NCI-H2196 treated with DMSO at 0.1 percent for 48 hours (cell line): ENCODE data around the gene PCDH1.
"Not testable (repeated sequence)": the region's sequence is repeated elsewhere in the genome, so short reads cannot be mapped to it uniquely, and the experiment has no call there.

ENCODE experiments used
- DNase-seq: peaks from one replicate; lab custom pipeline; 2025; ENCODE audit not compliant: unreplicated experiment; lab: John Stamatoyannopoulos, UW

PCDH1 gene

DNA sequence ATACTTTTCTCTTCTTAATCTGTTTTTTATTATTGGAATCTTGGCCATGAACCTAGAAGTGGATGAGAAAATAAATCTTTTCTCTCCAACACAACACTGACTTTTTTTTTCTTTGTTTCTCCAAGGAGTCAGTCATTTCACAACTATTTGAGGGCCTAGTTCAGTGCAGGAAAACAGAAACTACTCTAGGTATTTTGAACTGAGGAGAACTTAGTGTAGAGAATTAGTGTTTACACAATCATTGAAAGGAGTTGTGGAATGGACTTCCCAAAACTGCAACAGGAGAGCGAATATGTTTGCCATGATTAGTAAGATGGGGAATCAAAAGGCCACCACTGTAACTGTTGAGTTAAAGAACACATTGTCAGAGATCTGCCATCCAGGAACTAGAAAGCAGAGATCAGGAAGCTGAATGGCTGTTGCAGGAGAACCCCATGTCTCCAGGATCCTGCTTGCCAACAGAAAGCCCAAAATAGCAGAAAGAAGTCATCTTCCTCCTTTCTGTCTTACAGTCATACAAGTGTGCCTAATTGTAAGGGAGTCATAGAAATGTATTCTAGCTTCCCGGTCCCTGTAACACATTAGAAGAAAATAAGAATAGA, 20.3 kb upstream of the PCDH1 start:
- DNase-seq: no peak

DNA sequence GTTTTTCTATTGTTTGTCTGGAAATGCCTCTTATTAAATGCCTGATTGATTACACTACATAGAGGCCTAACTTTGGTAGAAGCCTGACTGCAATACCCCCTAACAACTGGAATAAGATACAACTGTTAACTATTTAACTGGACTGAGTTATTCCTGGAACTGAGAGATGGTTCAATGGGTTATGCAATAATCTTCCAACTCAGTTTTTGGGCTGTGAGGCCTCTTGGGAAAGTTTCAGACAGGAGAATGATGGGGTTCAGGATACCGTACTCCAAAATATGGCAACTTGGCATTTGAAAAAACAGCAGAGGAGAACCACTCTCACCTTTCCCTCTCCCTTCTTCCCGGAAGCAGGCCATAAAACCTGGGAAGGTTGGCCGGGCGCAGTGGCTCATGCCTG, 19.2 kb upstream of the PCDH1 start:
- no peak for DNase-seq

DNA sequence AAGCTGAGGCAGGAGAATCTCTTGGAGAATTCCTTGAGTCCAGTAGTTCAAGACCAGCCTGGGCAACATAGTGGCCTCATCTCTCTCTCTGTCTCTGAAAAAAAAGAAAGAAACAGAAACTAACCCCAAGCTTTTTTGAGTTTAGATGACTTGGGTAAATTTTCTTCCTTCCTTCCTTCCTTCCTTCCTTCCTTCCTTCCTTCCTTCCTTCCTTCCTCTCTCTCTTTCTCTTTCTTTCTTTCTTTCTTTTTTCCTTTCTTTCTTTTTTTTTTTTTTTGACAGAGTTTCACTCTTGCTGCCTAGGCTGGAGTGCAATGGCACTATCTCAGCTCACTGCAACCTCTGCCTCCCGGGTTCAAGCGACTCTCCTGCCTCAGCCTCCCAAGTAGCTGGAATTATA, 12.2 kb upstream of the PCDH1 start:
- not testable (repeated sequence) for DNase-seq

DNA sequence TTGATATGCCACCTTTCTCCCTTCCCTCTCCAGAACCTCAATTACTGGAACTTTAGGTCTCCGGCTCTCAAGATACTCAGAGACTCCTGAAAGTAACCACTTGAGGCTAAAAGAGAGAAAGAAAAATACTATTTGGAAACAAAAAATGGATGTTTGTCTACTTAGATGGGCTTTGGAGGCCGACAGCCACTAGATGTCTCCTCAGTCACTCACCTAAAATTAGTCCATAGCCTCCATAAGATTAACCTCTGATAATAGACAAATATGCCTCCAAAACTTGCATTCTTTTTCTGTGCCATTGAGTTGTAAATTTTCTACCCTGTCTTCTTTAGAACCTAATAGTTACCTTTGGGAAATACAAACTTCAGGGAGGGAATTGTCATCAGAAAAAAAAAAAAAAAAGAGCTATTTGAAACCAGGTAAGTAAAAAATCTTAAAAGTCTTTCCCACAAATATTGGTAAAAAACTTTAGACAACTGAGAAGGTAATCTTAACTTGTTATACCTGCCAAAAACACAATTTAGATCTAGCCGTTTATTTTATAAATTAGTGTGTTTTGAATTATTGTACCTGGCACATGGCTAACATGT, 11.2 kb upstream of the PCDH1 start:
- DNase-seq: no peak

DNA sequence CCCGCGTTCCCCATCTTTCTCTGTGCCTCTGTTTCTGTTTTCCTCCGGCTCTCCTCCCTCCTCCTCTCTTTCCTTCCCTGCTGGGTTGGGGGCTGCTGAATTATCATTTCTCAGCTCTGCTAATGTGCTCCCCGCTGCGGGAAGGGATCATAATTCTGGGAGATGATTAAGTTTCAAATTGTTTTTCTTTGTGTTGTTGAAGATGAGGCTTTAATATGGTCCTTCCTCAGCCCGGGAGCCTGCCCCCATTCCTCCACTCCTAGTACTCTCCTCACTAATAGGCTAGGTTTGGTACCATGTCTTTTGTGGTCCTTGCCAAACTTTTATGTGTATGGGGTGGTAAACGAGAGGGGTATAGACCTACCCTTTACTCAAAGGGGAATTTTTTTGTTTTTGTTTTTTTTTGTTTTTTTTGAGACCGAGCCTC, 5.7 kb upstream of the PCDH1 start:
- no peak for DNase-seq

DNA sequence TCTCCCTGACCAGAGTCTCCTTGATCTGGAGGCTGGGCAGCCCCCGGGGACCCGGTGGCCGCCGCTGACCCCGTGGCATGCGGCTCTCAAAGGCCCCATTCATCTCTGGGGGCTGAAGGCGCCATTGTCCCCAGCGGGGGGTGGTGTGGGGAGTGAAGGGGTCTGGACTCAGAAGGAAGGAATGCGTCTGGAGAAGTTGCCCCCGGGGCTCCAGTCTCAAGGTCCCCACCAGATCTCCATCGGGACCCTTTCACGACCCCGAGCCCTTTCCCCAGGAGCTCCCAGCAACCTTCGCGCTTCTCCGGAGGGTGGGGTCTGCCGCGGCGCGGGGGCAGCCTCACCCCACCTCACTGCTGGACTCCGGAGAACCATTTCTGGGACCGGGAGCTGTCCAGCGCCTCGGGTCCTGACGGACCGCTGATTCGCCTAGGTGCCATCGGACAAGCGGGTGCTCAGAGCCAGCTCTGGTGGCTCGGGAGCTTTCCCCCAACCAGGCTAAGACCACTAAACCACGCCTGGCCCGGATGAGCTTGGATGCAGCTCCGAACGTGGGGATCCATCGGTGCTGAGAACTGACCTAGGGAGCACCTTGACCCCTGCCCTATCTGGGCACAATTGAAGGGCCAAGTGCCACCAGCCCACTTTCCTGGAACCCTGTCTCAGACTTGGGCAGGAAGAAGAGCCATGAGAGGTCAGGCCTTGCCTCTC, 5.1 kb upstream of the PCDH1 start:
- DNase-seq: no peak

DNA sequence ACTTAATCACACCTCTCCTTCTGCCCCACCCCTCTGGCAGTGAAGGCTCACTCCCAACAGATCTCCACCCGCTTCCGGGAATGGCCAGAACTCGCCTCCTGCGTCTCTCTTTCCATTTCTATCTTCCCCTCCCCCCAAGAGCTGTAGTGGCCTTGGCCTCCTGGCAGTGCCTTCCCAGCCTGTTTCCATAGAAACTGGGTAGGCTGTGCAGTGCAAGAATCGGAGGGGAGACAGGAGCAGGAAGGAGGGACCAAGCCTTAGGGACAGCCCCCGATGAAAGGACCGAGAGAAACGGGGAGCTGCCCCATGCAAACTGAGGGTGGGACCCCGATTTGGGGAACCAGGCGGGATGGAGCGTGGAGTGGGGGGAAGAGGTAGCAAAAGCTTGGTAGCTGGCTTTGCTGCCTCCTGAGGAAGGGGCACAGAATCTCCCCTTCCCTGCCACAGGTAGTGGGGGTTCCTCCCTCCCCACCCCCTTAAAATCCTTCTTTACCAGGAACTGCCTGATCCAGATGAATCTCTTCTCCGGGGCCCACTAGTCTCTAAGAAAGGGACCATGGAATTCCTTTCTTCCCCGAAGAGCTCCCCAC, 4.5 kb upstream of the PCDH1 start:
- DNase-seq: no peak

DNA sequence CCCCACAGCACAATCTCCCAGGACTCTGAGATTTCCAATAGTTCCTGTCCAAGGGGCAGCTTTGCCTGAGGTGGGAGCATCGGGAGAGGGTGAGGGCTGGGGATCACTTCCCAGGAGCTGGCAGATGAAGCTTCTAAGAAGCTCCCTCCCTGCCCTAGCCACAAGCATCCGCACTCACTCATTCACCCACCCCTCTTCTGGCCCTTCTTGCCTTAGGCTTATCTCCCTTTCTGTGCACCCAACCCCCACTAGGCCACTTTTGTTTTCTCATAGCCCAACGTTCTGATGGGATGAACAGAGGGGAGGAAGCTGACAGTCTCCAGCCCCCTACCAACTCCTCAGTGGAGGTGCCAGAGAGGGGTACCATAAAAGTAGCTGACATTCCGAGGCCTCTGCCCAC, 3.7 kb upstream of the PCDH1 start:
- DNase-seq: no peak

DNA sequence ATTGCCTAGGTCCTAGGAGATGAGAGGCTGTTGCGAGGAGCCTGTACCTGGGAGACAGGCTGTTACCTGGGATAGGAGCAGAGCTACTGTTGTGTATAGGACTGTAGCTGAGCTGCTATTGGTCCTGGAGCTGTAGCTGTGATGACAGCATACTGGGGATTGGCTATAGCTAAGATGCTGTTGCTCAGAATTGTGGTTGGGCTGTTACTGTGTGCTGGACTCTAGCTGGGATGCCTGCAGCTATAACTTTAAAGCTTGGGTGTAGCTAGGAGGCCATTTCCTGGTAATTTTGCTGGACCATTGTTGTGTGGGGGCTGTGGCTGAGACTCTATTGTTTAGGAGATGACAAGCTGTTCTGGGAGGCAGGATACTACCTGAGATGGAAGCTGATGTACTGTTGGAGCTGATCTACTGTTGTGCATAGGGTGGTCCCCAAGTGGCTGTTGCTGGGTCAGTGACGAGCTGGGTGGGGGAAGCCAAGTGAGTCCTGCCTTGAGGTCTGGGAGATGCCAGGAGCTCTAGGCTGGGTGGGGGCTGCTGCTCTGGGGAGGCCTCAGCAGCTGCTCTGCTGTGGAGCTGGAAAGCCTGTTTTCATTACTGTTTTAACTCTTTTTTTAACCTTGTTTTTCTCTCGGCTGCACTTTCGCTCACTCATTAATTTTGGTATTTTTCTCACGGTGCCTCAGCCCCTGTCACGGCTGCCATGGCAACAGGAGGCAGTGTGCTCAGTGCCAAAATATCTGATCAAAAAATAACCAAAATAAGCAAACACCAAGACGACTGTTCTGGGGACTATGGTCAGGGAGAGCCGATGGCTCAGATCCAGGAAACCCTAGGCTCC, 3.0 kb upstream of the PCDH1 start:
- DNase-seq: no peak

DNA sequence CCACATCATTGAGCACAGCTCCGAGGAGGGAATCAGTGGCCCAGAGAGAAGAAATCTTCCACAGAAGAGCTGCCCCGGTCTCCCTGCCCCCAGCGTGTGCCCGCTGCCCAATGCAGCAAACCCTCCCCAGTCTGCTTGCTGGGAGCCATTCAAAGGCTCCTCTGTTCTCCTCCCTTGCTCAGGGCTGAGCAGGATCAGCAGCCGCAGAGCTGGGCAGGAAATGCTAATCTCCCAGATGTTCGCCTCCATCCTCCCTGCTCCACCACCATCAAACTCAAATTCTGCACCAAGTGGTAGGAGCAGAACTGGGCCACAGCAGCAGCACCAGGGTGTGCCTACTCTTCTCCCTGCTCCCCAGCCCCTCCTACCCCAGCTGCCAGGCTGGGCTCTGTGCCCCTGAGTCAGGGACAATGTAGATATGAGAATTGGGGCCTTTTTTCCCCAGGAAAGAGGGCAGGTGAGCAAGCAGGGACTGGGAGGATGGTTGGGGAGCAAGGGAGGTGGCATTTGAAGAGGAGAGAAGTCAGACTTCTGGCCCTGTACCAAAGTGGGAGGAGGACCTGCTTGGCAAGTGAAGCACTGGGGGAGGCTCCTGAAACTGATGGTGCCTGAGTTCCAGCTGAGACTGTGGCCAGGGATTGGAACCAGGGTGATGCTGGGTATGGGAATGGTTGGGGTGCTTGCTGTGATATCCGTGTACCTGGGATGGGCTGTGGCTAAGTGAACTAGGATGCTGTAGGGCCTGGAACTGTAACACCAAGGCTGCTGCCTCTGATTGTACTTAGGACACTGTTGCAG, 1.9 kb upstream of the PCDH1 start:
- DNase-seq: no peak

DNA sequence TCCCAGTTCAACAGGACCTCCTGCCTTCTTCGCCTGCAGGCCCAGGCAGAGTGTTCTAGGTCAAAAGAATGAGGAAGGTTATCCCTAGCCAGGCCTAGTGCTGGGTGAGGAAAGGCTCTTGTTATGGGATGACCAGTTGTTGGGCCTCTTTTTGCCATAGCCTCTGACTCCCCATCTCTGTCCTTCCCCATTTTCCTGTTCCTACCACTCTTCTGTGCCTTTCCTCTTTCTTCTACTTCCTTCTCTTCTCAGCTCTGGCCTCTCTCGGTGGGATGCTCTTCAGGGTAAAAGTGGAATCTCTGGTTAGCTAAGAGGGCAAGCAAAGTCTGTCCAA, 1.2 kb upstream of the PCDH1 start:
- DNase-seq: no peak

DNA sequence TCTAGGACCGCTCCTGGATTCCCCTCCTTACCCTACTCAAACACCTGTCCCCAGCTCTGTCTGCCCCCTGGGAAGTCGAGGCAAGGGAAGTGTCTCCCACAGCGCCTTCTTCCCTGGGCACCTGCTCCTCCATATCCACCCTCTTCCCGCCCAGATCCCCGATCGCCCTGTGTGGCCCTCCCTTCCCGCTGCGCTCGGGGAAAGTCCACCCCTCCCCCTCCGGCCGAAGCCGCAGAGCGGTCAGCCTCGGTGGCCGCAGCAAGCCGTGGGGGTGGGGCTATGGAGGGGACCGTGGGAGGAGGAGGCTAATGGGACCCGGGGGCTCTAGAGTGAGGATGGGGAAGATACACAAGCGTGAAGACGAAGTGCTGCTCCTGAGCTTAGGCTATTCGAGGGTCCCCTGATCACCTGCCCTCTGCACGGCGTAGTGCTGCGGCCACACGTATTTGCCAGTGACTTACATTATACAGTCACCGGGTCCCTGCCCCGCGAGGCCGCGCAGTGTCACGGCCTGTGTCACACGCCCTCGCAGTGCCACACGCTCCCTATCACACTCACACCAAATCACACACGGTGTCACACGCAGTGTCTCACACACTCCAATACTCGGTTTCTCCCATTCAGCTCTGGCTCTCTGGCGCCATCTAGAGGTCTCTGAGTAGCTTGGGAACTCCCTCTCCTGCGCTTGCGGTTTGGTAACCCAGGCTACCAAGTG, 658 bp upstream of the PCDH1 start:
- DNase-seq: peak; percentile 75

DNA sequence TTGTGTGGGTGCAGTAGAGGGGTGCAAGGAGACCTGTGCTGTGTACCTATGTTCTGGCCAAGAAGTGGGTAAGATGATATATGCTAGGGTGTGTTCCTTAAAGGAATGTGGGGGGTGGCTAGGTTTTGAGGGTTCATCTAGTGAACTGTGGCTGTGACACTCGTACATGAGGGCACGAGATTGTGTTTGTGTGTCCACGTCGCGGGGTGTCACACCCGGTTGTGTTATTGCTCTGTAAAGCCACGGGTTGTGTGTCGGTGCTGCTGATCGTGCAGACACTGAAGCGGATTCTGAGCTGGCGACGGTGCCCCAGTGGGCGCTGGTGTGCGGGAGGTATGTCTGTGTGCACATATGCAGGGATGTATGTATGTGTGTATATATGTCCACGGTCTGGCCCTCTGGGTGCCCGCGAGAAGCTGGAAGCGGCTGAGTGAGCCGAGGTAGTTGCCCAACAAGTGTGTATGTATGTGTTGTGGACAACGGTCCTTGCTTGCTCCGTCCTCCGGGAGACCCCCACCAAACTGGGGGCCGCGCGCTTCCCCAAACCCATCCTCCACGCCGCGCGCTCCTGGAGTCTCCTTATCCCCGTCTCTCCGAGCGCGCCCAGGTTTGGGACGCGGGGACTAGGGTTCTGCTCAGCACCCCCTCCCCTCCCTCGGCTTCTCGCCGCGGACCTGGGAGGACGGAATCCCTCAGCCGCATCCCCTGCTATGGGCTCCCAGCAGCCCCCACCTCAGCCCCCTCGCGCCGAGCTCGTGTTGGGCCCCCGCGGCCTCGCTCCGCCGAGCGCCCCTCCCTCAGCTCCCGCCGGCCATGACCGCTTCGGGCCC, 639 bp downstream of the PCDH1 start:
- DNase-seq: no peak

DNA sequence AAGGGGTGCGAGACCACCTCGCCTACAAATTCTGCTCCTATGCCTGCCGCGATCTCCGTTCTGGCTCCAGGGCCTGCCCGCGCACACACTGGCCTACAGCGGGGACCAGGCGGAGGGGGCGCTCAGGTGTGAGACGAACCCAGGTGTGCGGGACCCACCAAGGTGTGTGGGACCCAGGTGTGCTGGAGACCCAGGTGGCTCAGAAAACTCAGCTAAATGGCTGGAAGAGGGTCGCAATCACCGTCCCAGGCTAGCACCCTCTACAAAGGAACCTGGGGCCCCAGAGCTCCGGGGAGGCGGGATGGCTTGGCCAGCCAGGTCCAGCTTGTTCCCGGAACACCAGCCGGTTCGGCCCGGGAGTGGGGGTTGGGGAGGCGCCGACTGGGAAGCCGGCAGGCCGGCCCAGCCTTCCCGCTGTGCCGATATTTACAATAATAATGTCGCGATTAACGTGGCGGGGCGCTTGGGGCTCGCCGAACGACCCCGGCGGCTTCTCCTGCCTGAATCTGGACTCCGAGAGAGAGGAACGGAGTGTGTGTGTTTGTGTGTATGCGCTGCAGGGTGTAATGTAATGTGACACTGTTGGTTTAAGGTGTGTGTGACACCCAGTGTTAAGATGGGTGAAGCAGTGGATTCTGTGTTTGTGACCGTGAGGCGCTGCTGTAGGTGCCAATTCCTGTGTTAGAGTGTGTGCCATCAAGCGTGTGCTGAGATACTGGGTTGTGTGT, 1.4 kb downstream of the PCDH1 start:
- DNase-seq: no peak

DNA sequence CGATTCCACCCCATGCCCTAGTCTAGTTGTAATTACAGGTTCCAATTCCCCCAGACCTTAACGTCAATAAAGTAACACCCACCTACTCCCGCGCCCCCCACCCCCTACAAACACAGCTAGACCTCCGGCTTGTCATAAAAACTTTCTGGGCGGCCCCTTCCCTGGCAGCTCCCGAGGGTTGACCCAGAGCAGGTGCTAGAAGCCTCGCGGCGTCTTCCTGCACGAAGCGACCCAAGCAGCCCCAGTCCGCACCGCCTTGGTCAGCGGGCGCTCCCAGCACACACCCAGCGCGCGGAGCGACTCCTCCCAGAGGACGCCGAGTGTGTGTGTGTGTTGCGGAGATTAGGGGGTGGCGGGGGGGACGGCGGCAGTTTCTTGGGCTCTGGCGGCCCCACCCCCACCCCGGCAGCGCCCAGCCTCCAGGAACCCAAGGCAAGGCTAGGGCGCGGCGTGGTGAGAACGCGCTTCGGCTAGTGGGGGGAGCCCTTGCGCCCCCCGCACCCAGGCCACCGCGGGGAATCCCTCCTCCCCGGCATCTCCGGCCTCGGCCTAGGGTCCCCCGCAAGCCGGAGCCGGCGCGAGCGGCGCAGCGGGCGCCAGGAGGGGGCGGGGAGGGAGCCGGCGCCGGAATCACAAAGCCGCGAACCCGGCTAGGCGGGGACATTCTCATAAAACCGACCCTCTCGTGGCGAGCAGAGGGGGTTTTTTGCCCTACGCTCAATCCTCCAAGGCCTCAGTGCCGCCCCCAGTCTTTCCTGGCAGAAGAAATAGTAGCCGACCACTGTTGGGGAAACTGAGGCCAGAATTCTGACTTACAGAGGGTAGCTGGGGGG, 2.2 kb downstream of the PCDH1 start:
- DNase-seq: no peak

DNA sequence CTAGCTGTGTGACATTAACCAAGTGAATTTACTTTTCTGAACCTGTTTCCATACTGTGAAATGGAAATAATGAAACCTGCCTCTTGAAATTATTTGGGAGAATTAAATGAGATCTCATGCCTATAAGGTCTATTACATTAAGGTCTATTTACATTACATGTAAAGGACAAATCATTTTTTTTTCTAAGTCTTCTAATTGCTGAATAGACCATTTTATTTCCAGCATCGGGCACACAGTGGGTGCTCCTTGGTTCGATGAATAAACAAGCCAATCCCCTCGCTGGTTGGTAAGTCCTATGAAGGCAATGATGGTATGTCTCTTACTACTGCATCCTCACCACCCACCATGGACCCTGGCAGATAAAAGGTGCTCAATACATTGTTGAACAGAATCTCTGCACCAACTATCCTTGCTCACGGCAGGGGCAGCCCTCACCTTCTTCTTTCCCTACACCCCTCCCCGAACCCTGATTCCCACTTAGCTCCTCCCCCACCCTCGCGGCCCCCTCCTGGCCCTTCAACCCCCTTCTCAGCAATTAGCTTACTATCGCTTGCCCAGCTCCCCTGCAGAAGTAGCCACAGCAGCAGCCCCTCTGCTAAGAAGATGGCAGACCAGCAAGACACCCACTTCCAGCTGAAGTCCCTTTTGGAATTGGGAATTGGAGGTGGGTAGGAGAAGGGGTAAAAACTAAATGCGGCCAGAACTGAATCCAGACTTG, 3.0 kb downstream of the PCDH1 start:
- DNase-seq: no peak
